Stomach (tissue), 9 donors: ENCODE data around the gene MKNK2. TPM values are rescaled to one million over a fixed set of nuclear protein-coding genes. Genes with fewer than 3 reads are reported as not detected.
A peak's percentile ranks its signal among the peaks of the same experiment; 100 is the strongest.

Experiments
- DNase-seq, 2 donors: peaks; one replicate each; pipeline versions ENCODE4 v3.0.0 to v3.0.0-alpha.2; 2013 to 2019
- H3K27ac ChIP-seq, 5 donors: fragments of 200-600 bp in 4 of 5; sonication (generic) in 4 of 5; one replicate each; pipeline ENCODE4 v1.5.1; 2013 to 2019; ENCODE audit warnings: mild to moderate bottlenecking in 1 of 5, moderate library complexity in 1 of 5
- H3K27me3 ChIP-seq, 3 donors: fragments of 200-600 bp; sonication (generic); one replicate each; pipeline ENCODE4 v1.5.1; 2017 to 2019; ENCODE audit warnings: mixed run types in 1 of 3
- H3K36me3 ChIP-seq, 4 donors: fragments of 200-600 bp; sonication (generic); 1 replicate in 3 of 4; 2 replicates in 1 of 4; pipeline ENCODE4 v1.5.1; 2016 to 2019
- H3K4me1 ChIP-seq, 4 donors: fragments of 200-600 bp; sonication (generic); one replicate each; pipeline ENCODE4 v1.5.1; 2016 to 2019
- H3K4me3 ChIP-seq, 4 donors: fragments of 200-600 bp; sonication (generic) in 3 of 4; one replicate each; pipeline ENCODE4 v1.5.1; 2016 to 2019; ENCODE audit warnings: mild to moderate bottlenecking in 1 of 4
- H3K9me3 ChIP-seq, 4 donors: fragments of 200-600 bp; sonication (generic); one replicate each; pipeline ENCODE4 v1.5.1; 2016 to 2019
- CTCF ChIP-seq, 7 experiments: fragments of 450-650 bp in 4 of 7; fragments of 200-600 bp in 3 of 7; sonication (generic) in 3 of 7; IDR thresholded peaks; one replicate each; pipeline ENCODE4 v1.5.1; 2016 to 2019; ENCODE audit warnings: antibody characterized with exemption in 7 of 7, control low read depth in 2 of 7, mild to moderate bottlenecking in 1 of 7
- EP300 ChIP-seq: sonication (generic); formaldehyde crosslinking; IDR thresholded peaks from one replicate; pipeline ENCODE4 v1.6.1; 2017; ENCODE audit warnings: antibody characterized with exemption
- POLR2A ChIP-seq, 4 donors: fragments of 450-650 bp; IDR thresholded peaks; one replicate each; pipeline ENCODE4 v1.6.1; 2016; ENCODE audit warnings: antibody characterized with exemption in 4 of 4, control low read depth in 2 of 4, mild to moderate bottlenecking in 1 of 4, moderate library complexity in 1 of 4
- POLR2AphosphoS5 ChIP-seq, 3 donors: sonication (generic); formaldehyde crosslinking; IDR thresholded peaks; one replicate each; pipeline ENCODE4 v1.6.1; 2016; ENCODE audit warnings: antibody characterized with exemption in 3 of 3
- WGBS, 5 donors: extraction: QIAGEN DNeasy Blood & Tissue Kit in 3 of 5; methylation state at CpG; one replicate each; pipeline versions ENCODE4 v1.1.5 to v1.1.7; 2013 to 2018; 5-methylcytosine and 5-hydroxymethylcytosine counted together
- intact Hi-C: fragments of 100-400 bp; cut with DNase I; formaldehyde crosslinking; loops from one replicate; pipeline ENCODE4 v1.15.1; 2023; ENCODE audit warnings: low total_unique reads
- polyA plus RNA-seq, 3 donors: library from polyadenylated mRNA; stranded (reverse); fragments of 200-250 nt; gene quantifications; one replicate each; pipeline ENCODE4 v1.2.3, GENCODE V29; 2013
- total RNA-seq, 5 donors: library from RNA; depleted of rRNA; stranded (reverse); fragments of >200 nt; gene quantifications; one replicate each; pipeline versions ENCODE4 v1.1.0 to v1.2.3, GENCODE V29; 2014 to 2016
- donor health status: healthy with polysubstance abuse.
- donor health status: Bipolar disorder and iron deficiency.
- donor health status: healthy.

Gene MKNK2
- total and polyA plus RNA-seq, 8 donors: 38.7 to 192 (median 113) TPM

DNA sequence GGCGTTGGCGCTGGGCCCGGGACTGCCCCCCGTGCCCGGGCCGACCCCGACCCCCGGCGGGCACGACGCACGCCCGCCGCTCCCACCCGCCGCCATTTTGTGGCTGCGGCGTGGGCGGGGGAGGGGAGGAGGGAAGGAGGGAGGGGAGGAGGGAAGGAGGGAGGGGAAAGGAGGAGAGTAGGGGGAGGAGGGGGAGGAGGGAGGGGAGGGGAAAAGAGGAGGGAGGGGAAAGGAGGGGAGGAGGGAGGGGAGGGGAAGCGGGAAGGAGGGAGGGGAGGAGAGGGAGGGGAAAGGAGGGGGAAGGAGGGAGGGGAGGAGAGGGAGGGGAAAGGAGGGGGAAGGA, 35.5 kb downstream of the MKNK2 start, which contains the start of gene BTBD2:
BTBD2 (minus strand) TSS at position 107 of the 343 bp plus-strand sequence; CDS start at position 96, 11 bp downstream.
- WGBS, 5 donors: 0 to 1% (median 1%) methylated on average over 4 to 20 of the region's 20 CpGs; no CpG with 5 or more reads in 2 of the 5 donors
- Histone ChIP-seq H3K36me3 (peaks cover 0 to 10% (median 4%) of the 10 kb centered on the region in 4 donors), H3K4me1 (peaks cover 23 to 45% (median 35%) of the 10 kb centered on the region in 4 donors), H3K9me3 (no peaks in the 10 kb centered on the region), H3K27me3 (no peaks in the 10 kb centered on the region), H3K27ac (peak within 1 kb of the TSS; percentile 63 to 84 (median 68)), H3K4me3 (peak within 1 kb of the TSS; percentile 67 to 95 (median 79))
- peak; percentile 41 to 88 for DNase-seq
- TF ChIP-seq EP300 (no peak), POLR2AphosphoS5 (IDR thresholded peaks at IDR 0.05) (peak in 1 of 3 donors; percentile 12)
- intact Hi-C loops: loop anchor here (10.0 kb wide), 1 partner anchor 81 kb away; no protein-coding TSS in a partner anchor

DNA sequence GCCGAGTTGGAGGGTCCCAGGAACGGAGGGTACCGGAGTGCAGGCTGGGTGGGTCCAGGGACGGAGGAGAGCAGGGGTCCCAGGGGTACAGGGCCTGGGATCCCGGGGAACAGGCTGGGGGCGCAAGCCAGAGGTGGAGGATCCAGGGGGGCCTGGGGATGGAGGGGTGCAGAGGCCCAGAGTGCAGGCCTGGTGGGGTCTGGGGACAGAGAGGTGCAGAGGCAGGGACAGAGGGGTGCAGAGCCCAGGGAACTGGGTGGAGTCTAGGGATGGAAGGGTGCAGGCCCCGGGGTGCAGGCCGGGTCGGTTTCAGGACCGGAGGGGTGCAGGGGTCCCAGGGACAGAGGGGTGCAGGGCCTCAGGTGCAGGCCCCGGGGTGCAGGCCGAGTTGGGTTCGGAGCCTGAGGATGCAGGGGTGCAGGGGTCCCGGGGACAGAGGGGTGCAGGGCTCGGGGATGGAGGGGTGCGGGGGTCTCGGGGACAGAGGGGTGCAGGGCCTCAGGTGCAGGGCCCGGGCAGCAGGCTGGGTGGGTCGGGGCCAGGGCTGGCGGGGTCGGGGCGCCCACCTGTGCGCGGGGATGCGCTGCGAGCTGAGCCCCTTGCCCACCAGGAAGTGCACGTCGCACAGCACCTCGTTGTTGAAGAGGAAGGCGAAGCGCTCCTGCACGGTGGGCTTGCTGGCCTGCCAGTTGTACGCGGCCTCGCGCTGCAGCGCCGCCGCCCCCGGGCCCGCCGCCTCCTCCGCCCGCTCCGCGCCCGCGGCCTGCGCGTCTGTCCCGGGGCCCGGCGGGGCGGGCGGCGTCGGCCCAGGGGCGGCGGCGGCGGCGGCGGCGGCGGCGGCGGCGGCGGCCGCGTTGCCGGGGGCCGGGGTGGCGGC, 36.1 kb downstream of the MKNK2 start:
- peak overlapping the region; percentile 63 to 84 (median 66) for H3K27ac ChIP-seq

GRCh38 chr19:2014131-2014571, 36.9 kb downstream of the MKNK2 start:
- no peak for TF ChIP-seq CTCF (IDR thresholded peaks at IDR 0.05)
- no peak for TF ChIP-seq POLR2A (IDR thresholded peaks at IDR 0.05)
- TF ChIP-seq EP300: no peak
- no peak for TF ChIP-seq POLR2AphosphoS5 (IDR thresholded peaks at IDR 0.05)
- Histone ChIP-seq H3K27ac (peak overlapping the region in 2 of 5 donors; percentile 82 to 84), H3K4me3 (peak overlapping the region; percentile 67 to 95 (median 79)), H3K9me3 (no peaks in the 10 kb centered on the region), H3K27me3 (no peaks in the 10 kb centered on the region), H3K4me1 (peaks cover 23 to 39% (median 30%) of the 10 kb centered on the region in 4 donors), H3K36me3 (peaks cover 0 to 10% (median 4%) of the 10 kb centered on the region in 4 donors)
- WGBS, 5 donors: 70 to 80% (median 77%) methylated on average over 5 of the region's 5 CpGs
- intact Hi-C loops: loop anchor here (10.0 kb wide), 1 partner anchor 79 kb away; no protein-coding TSS in a partner anchor
- DNase-seq: no peak

More for the DNA sequence above, 36.1 kb downstream of the MKNK2 start:
- H3K27me3 ChIP-seq: no peaks in the 10 kb centered on the region
- peaks cover 23 to 45% (median 34%) of the 10 kb centered on the region in 4 donors for H3K4me1 ChIP-seq
- no peaks in the 10 kb centered on the region for H3K9me3 ChIP-seq
- DNase-seq: peak in 1 of 2 donors; percentile 60
- H3K36me3 ChIP-seq: peaks cover 0 to 10% (median 4%) of the 10 kb centered on the region in 4 donors
- 7 to 18% (median 11%) methylated on average over 25 to 67 of the region's 74 CpGs for WGBS, 5 donors
- intact Hi-C loops: loop anchor here (10.0 kb wide), 1 partner anchor 80 kb away; no protein-coding TSS in a partner anchor
- H3K4me3 ChIP-seq: peak overlapping the region; percentile 67 to 95 (median 79)
- TF ChIP-seq POLR2A (IDR thresholded peaks at IDR 0.05) (no peak), CTCF (IDR thresholded peaks at IDR 0.05) (no peak), EP300 (no peak), POLR2AphosphoS5 (IDR thresholded peaks at IDR 0.05) (no peak)

GRCh38 chr19:2013683-2013961, 37.4 kb downstream of the MKNK2 start:
- intact Hi-C loops: loop anchor here (10.0 kb wide), 1 partner anchor 79 kb away; no protein-coding TSS in a partner anchor
- WGBS, 5 donors: 87 to 95% (median 92%) methylated on average over 5 to 6 of the region's 6 CpGs
- TF ChIP-seq CTCF (IDR thresholded peaks at IDR 0.05): no peak
- no peak for TF ChIP-seq POLR2AphosphoS5 (IDR thresholded peaks at IDR 0.05)
- TF ChIP-seq EP300: no peak
- no peak for TF ChIP-seq POLR2A (IDR thresholded peaks at IDR 0.05)
- Histone ChIP-seq H3K27ac (no peak overlapping the region), H3K4me3 (no peak overlapping the region), H3K36me3 (peaks cover 0 to 11% (median 4%) of the 10 kb centered on the region in 4 donors), H3K9me3 (no peaks in the 10 kb centered on the region), H3K4me1 (peaks cover 23 to 39% (median 30%) of the 10 kb centered on the region in 4 donors), H3K27me3 (no peaks in the 10 kb centered on the region)
- no peak for DNase-seq
